ENCODE measurements around the gene POLR1B. TPM values are rescaled to one million over a fixed set of nuclear protein-coding genes. Genes with fewer than 3 reads are reported as not detected.
"Not testable (repeated sequence)": the region's sequence is repeated elsewhere in the genome, so short reads cannot be mapped to it uniquely, and the experiment has no call there.

Gene POLR1B
- total RNA-seq, 1 experiment from 2014 or later = 51.2 TPM

- TF ChIP-seq, protein P1, sequence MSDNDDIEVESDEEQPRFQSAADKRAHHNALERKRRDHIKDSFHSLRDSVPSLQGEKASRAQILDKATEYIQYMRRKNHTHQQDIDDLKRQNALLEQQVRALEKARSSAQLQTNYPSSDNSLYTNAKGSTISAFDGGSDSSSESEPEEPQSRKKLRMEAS (CRISPR knock-in tag; IDR thresholded peaks at IDR 0.05) = no peak
- no peak for TF ChIP-seq IRF2 (CRISPR knock-in tag; IDR thresholded peaks at IDR 0.05; ENCODE audit: borderline replicate concordance, low read depth)
Observed at GRCh38 chr2:112519506-112519905, 22.8 kb upstream of the POLR1B start (continued).

DNA sequence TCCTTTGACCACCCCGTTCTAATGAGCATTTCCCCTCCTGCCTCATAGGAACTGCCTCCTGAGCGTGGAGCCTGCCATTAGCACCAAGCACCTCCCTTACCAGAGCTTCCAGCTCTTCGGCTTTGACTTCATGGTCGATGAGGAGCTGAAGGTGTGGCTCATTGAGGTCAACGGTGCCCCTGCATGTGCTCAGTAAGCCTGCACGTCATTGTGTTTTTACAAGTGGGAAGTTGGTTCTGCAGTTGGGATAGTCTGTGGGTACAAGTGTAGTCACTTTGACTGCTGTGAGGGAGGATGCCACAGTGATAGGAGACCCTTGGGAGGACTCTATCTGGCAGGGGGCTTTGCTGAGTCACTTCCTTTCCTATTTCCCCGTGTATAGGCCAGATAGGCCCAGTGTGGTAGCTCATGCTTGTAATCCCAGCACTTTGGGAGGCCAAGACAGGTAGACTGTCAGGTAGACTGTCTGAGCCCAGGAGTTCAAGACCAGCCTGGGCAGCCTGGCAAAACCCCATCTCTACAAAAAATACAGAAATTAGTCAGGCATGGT is 22.0 kb upstream of the POLR1B start:
- Mint-ChIP-seq H3K4me3 (no peak overlapping the region), H3K36me3 (peaks cover 64% of the 10 kb centered on the region), H3K27me3 (ENCODE audit: low read depth) (no peaks in the 10 kb centered on the region), H3K4me1 (no peaks in the 10 kb centered on the region), H3K9me3 (peaks cover 2% of the 10 kb centered on the region), H3K27ac (no peak overlapping the region)
- TF ChIP-seq SMAD4 (CRISPR knock-in tag; IDR thresholded peaks at IDR 0.05) (no peak), ZNF138 (CRISPR knock-in tag; conservative IDR thresholded peaks at IDR 0.05) (no peak)
- ChIA-PET CTCF (interaction anchor here (0.7 kb wide), 1 partner anchor 46 kb away, joined by 5 read pairs; no protein-coding TSS in a partner anchor), POLR2A (no interaction called here)
- DNase-seq (ENCODE audit: low spot score) (no peak), ATAC-seq (no peak)

DNA sequence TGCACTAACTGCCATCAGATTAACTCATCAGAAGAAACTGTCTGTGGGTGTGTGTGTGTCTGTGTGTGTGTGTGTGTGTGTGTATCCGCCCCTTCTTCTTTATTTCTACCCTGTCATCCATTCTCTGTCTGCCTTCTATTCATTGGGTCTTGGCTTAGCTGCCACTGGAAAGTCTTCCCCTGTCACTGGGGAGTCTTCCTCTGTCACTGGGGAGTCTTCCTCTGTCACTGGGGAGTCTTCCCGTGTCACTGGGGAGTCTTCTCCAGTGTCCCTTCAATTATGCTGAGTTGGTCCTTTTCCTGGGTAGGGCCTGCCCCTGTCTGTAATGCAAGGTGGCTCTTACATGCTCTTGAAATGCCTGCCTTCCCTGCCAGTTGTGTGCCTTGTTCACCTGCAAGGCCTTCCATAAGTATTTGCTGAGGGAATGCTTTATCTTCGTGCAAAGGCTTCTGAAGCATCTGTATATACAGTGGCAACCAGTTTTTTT is 18.9 kb upstream of the POLR1B start:
- H3K4me1 Mint-ChIP-seq = no peaks in the 10 kb centered on the region
- POLR2A ChIA-PET = no interaction called here
- CTCF ChIA-PET = no interaction called here
- no peak overlapping the region for H3K4me3 Mint-ChIP-seq
- H3K36me3 Mint-ChIP-seq = peaks cover 52% of the 10 kb centered on the region
- TF ChIP-seq E2F1 (CRISPR knock-in tag; IDR thresholded peaks at IDR 0.05) (no peak), ZNF671 (CRISPR knock-in tag; IDR thresholded peaks at IDR 0.05) (no peak), CREM (CRISPR knock-in tag; IDR thresholded peaks at IDR 0.05) (no peak), ZNF423 (CRISPR knock-in tag; IDR thresholded peaks at IDR 0.05) (no peak), STAT6 (CRISPR knock-in tag; conservative IDR thresholded peaks at IDR 0.05; ENCODE audit: low read depth) (no peak), IRF1 (CRISPR knock-in tag; IDR thresholded peaks at IDR 0.05) (no peak), ZNF512 (CRISPR knock-in tag; IDR thresholded peaks at IDR 0.05; ENCODE audit: borderline replicate concordance) (no peak), GABPB1 (CRISPR knock-in tag; IDR thresholded peaks at IDR 0.05) (no peak), FOXP1 (CRISPR knock-in tag; IDR thresholded peaks at IDR 0.05; ENCODE audit: borderline replicate concordance) (no peak), SOX15 (CRISPR knock-in tag; IDR thresholded peaks at IDR 0.05) (no peak)
- TF ChIP-seq, protein P2, sequence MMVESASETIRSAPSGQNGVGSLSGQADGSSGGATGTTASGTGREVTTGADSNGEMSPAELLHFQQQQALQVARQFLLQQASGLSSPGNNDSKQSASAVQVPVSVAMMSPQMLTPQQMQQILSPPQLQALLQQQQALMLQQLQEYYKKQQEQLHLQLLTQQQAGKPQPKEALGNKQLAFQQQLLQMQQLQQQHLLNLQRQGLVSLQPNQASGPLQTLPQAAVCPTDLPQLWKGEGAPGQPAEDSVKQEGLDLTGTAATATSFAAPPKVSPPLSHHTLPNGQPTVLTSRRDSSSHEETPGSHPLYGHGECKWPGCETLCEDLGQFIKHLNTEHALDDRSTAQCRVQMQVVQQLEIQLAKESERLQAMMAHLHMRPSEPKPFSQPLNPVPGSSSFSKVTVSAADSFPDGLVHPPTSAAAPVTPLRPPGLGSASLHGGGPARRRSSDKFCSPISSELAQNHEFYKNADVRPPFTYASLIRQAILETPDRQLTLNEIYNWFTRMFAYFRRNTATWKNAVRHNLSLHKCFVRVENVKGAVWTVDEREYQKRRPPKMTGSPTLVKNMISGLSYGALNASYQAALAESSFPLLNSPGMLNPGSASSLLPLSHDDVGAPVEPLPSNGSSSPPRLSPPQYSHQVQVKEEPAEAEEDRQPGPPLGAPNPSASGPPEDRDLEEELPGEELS (CRISPR knock-in tag; IDR thresholded peaks at IDR 0.05) = no peak
- no peak overlapping the region for H3K27ac Mint-ChIP-seq
- ATAC-seq (no peak), DNase-seq (ENCODE audit: low spot score) (no peak)
- no peaks in the 10 kb centered on the region for H3K27me3 Mint-ChIP-seq (ENCODE audit: low read depth)
- H3K9me3 Mint-ChIP-seq = no peaks in the 10 kb centered on the region

DNA sequence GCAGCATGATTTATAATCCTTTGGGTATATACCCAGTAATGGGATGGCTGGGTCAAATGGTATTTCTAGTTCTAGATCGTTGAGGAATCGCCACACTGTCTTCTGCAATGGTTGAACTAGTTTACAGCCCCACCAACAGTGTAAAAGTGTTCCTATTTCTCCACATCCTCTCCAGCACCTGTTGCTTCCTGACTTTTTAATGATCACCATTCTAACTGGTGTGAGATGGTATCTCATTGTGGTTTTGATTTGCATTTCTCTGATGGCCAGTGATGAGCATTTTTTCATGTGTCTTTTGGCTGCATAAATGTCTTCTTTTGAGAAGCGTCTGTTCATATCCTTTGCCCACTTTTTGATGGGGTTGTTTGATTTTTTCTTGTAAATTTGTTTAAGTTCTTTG is 18.0 kb upstream of the POLR1B start:
- H3K27ac Mint-ChIP-seq; ATAC-seq; H3K9me3 Mint-ChIP-seq; H3K27me3 Mint-ChIP-seq (ENCODE audit: low read depth); H3K4me1 Mint-ChIP-seq; DNase-seq (ENCODE audit: low spot score); CTCF ChIA-PET; H3K4me3 Mint-ChIP-seq; POLR2A ChIA-PET: not testable (repeated sequence)
- peaks cover 56% of the 10 kb centered on the region for H3K36me3 Mint-ChIP-seq
